NB4 (cell line): ENCODE data around the gene KLHL26.
"Not testable (repeated sequence)": the region's sequence is repeated elsewhere in the genome, so short reads cannot be mapped to it uniquely, and the experiment has no call there.

Source experiments
- DNase-seq: peaks from one replicate; pipeline ENCODE4 v3.0.0; 2010; ENCODE audit warnings: low read depth
- H3K4me3 ChIP-seq: one replicate; pipeline ENCODE4 v1.5.1; 2011; ENCODE audit warnings: mild to moderate bottlenecking, low read depth, low read length, moderate library complexity
- CTCF ChIP-seq: IDR thresholded peaks from one replicate; pipeline ENCODE4 v1.5.1; 2012; ENCODE audit warnings: low read depth, low read length
- MYC ChIP-seq: IDR thresholded peaks from 2 replicates; pipeline ENCODE4 v1.6.1; 2011; ENCODE audit warnings: low read depth, low read length
- POLR2A ChIP-seq: IDR thresholded peaks from 2 replicates; pipeline ENCODE4 v1.6.1; 2011; ENCODE audit warnings: mild to moderate bottlenecking; ENCODE audit not compliant: insufficient read length; ENCODE audit errors: extremely low read depth
- TF ChIP-seq, protein P1 (sequence below): IDR thresholded peaks from 2 replicates; pipeline ENCODE4 v1.6.1; 2011; ENCODE audit warnings: low read depth, low read length

KLHL26 gene

GRCh38 chr19:18676692-18677091 lies 39.9 kb downstream of the KLHL26 start:
- no peak overlapping the region for H3K4me3 ChIP-seq
- TF ChIP-seq, protein P1, sequence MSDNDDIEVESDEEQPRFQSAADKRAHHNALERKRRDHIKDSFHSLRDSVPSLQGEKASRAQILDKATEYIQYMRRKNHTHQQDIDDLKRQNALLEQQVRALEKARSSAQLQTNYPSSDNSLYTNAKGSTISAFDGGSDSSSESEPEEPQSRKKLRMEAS: no peak
- TF ChIP-seq POLR2A: no peak
- no peak for DNase-seq

- DNase-seq: no peak
- H3K4me3 ChIP-seq: no peak overlapping the region
- no peak for TF ChIP-seq MYC
- TF ChIP-seq, protein P1: no peak
- no peak for TF ChIP-seq POLR2A
- no peak for TF ChIP-seq CTCF
Observed at GRCh38 chr19:18677156-18677555, 40.3 kb downstream of the KLHL26 start.

DNA sequence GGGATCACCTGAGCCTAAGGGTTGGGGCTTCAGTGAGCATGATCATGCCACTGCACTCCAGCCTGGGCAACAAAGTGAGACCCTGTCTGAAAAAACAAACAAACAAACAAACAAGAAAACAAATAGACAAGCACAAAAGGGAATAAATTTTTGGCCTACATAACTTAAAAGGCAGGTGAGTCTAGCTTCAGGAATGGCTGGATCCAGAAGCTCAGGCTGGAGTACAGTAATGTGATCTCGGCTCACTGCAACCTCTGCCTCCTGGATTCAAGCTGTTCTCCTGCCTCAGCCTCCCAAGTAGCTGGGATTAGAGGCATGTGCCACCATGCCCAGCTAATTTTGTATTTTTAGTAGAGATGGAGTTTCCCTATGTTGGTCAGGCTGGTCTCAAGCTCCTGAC lies 43.3 kb downstream of the KLHL26 start:
- H3K4me3 ChIP-seq, DNase-seq: not testable (repeated sequence)

DNA sequence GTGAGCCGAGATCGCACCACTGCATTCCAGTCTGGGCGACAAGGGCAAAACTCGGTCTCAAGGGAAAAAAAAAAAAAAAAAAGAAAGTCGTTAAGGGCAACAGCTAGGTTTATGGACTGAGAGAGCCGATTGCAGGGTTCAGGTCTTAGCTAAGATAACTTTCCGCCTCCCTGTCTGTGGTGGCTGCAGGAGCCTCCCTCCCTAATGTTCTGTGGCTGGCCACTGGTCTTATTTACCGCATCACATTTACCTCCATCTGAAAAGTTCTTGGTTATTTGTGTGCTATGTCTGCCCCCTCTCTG lies 45.9 kb downstream of the KLHL26 start:
- DNase-seq: peak; percentile 69
- TF ChIP-seq CTCF: no peak
- TF ChIP-seq, protein P1: no peak
- no peak for TF ChIP-seq MYC
- TF ChIP-seq POLR2A: no peak
- H3K4me3 ChIP-seq: peak overlapping the region; percentile 68

GRCh38 chr19:18683109-18683957 lies 46.5 kb downstream of the KLHL26 start, which contains the start of gene CRTC1:
TSS of gene CRTC1 (plus strand) at chr19:18683680. CDS start at chr19:18683703, 23 bp downstream.
- DNase-seq: peak; percentile 84
- H3K4me3 ChIP-seq: peak within 1 kb of the TSS; percentile 76
- peak; percentile 71 for TF ChIP-seq POLR2A
- TF ChIP-seq, protein P1: 0 out of 2 replicates have a peak, but pooled peaks have one; percentile 6
- no peak for TF ChIP-seq CTCF
- peak; percentile 41 for TF ChIP-seq MYC

- H3K4me3 ChIP-seq: peak overlapping the region; percentile 76
- TF ChIP-seq, protein P1: no peak
- TF ChIP-seq POLR2A: no peak
- no peak for DNase-seq
Observed at GRCh38 chr19:18683958-18684641, 47.3 kb downstream of the KLHL26 start.

GRCh38 chr19:18684642-18684993 lies 47.8 kb downstream of the KLHL26 start:
- no peak for DNase-seq
- TF ChIP-seq, protein P1: no peak
- no peak for TF ChIP-seq POLR2A
- TF ChIP-seq CTCF: no peak
- H3K4me3 ChIP-seq: no peak overlapping the region
